Effector memory CD8-positive, alpha-beta T cell (primary cell): ENCODE results near the gene SRGAP2C.
"Not testable (repeated sequence)": the region's sequence is repeated elsewhere in the genome, so short reads cannot be mapped to it uniquely, and the experiment has no call there.

Source experiments
- ATAC-seq: fragments of 150-1000 bp; cut with Tn5 transposase; replicated peaks from 2 replicates; pipeline ENCODE4 v1.10.0; 2021; ENCODE audit warnings: mild to moderate bottlenecking, moderate library complexity
- DNase-seq, 3 experiments: peaks; one replicate each; pipeline ENCODE4 v3.0.0; 2021
- H3K27ac Mint-ChIP-seq, 2 donors: one replicate each; pipeline ENCODE4 v1.8.0; 2022; ENCODE audit warnings: mild to moderate bottlenecking in 2 of 2, mixed read lengths in 2 of 2, moderate library complexity in 2 of 2
- H3K27me3 Mint-ChIP-seq, 2 donors: one replicate each; pipeline ENCODE4 v1.8.0; 2022; ENCODE audit warnings: mixed read lengths in 2 of 2
- H3K36me3 Mint-ChIP-seq: one replicate; pipeline ENCODE4 v1.8.0; 2022; ENCODE audit warnings: mild to moderate bottlenecking, moderate library complexity, mixed read lengths; ENCODE audit not compliant: insufficient read depth
- H3K4me1 Mint-ChIP-seq, 2 donors: one replicate each; pipeline ENCODE4 v1.8.0; 2022; ENCODE audit warnings: low read depth in 2 of 2, mixed read lengths in 2 of 2
- H3K4me3 Mint-ChIP-seq, 2 donors: one replicate each; pipeline ENCODE4 v1.8.0; 2022; ENCODE audit warnings: mild to moderate bottlenecking in 2 of 2, mixed read lengths in 2 of 2, moderate library complexity in 2 of 2
- H3K9me3 Mint-ChIP-seq, 2 donors: one replicate each; pipeline ENCODE4 v1.8.0; 2022; ENCODE audit warnings: mixed read lengths in 2 of 2

The SRGAP2C gene

GRCh38 chr1:121413821-121414220, 229.0 kb downstream of the SRGAP2C start:
- Mint-ChIP-seq H3K9me3 (no peaks in the 10 kb centered on the region), H3K27me3 (peaks cover 0 to 13% of the 10 kb centered on the region in 2 donors), H3K4me1 (peaks cover 0 to 2% of the 10 kb centered on the region in 2 donors), H3K27ac (no peak overlapping the region), H3K36me3 (no peaks in the 10 kb centered on the region), H3K4me3 (no peak overlapping the region)
- no peak for DNase-seq
- ATAC-seq: no peak

DNA sequence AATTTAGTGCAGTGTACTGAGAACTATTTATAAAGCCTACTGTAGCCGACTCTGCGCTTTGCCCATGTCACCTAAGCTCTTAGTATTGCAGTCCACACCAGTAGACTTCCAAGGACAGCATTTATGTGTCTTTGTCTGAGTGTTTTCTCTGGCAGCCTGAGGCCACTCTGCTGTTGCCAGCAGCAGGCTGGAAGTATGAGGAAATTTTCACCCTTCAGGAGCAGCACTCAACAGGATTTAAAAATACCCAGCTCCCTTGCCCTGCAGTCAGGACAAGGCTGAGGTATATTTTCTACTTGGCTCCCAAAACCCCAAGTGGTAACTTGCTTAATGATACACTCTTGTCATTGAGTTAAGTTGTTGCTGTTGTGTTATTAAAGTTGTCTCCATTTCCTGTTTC, 230.1 kb downstream of the SRGAP2C start:
- peaks cover 0 to 20% of the 10 kb centered on the region in 2 donors for H3K27me3 Mint-ChIP-seq
- H3K4me3 Mint-ChIP-seq: no peak overlapping the region
- DNase-seq (no peak), ATAC-seq (no peak)
- no peaks in the 10 kb centered on the region for H3K36me3 Mint-ChIP-seq
- H3K4me1 Mint-ChIP-seq: peaks cover 0 to 2% of the 10 kb centered on the region in 2 donors
- H3K9me3 Mint-ChIP-seq: no peaks in the 10 kb centered on the region
- H3K27ac Mint-ChIP-seq: no peak overlapping the region

- H3K9me3 Mint-ChIP-seq: no peaks in the 10 kb centered on the region
- H3K36me3 Mint-ChIP-seq: no peaks in the 10 kb centered on the region
- ATAC-seq (no peak), DNase-seq (no peak)
- no peak overlapping the region for H3K27ac Mint-ChIP-seq
- peaks cover 0 to 25% of the 10 kb centered on the region in 2 donors for H3K27me3 Mint-ChIP-seq
- H3K4me1 Mint-ChIP-seq: peaks cover 0 to 2% of the 10 kb centered on the region in 2 donors
- no peak overlapping the region for H3K4me3 Mint-ChIP-seq
These were observed 232.6 kb downstream of the SRGAP2C start for GRCh38 chr1:121417325-121417923.

- Mint-ChIP-seq H3K9me3 (no peaks in the 10 kb centered on the region), H3K4me1 (peaks cover 0 to 2% of the 10 kb centered on the region in 2 donors), H3K4me3 (no peak overlapping the region), H3K36me3 (no peaks in the 10 kb centered on the region), H3K27me3 (peaks cover 9 to 22% of the 10 kb centered on the region in 2 donors), H3K27ac (no peak overlapping the region)
- DNase-seq (no peak), ATAC-seq (no peak)
These were observed 233.7 kb downstream of the SRGAP2C start for GRCh38 chr1:121418369-121419049.

DNA sequence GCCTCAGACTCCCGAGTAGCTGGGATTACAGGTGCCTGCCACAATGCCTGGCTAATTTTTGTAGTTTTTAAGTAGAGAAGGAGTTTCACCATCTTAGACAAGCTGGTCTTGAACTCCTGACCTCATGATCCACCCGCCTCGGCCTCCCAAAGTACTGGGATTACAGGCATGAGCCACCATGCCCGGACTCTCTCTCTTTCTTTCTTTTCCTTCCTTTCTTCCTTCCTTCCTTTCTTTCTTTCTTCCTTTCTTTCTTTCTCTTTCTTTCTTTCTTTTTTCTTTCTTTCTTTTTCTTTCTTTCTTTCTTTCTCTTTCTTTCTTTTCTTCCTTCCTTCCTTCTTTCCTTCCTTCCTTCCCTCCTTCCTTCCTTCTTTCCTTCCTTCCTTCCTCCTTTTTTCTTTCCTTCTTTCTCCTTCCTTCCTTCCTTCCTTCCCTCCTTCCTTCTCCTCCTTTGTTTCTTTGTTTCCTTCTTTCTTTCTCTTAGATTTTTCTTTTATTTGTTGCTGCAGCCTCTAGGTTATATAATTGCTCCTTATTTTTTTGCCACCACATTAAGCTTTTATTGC, 234.4 kb downstream of the SRGAP2C start:
- H3K27ac Mint-ChIP-seq, DNase-seq, H3K4me3 Mint-ChIP-seq, ATAC-seq, H3K9me3 Mint-ChIP-seq, H3K4me1 Mint-ChIP-seq, H3K36me3 Mint-ChIP-seq: not testable (repeated sequence)
- peaks cover 13 to 22% of the 10 kb centered on the region in 2 donors for H3K27me3 Mint-ChIP-seq

DNA sequence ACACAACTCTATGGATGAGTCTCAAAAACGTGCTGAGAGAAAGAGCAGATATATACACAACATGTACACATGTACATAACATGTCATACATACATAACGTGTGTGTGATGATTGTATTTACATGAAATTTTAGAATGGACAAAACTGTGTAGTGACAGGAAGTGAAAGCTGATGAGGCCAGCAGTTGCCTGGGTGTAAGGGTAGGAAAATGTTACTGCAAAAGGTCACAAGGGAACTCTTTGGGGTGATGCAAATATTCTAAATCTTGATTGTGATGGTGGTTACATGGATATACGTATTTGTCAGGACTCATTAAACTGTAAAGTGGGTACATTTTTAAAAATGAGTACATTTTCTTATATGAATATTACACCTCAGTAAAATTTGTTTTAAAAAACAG, 236.7 kb downstream of the SRGAP2C start:
- not testable (repeated sequence) for H3K4me1 Mint-ChIP-seq, H3K27ac Mint-ChIP-seq, ATAC-seq, DNase-seq, H3K4me3 Mint-ChIP-seq, H3K9me3 Mint-ChIP-seq, H3K36me3 Mint-ChIP-seq
- peaks cover 13 to 22% of the 10 kb centered on the region in 2 donors for H3K27me3 Mint-ChIP-seq

GRCh38 chr1:121423956-121424355, 239.2 kb downstream of the SRGAP2C start:
- H3K27ac Mint-ChIP-seq, H3K36me3 Mint-ChIP-seq, ATAC-seq, H3K9me3 Mint-ChIP-seq, DNase-seq, H3K4me3 Mint-ChIP-seq, H3K4me1 Mint-ChIP-seq: not testable (repeated sequence)
- peaks cover 13 to 17% of the 10 kb centered on the region in 2 donors for H3K27me3 Mint-ChIP-seq

GRCh38 chr1:121433517-121433916, 248.7 kb downstream of the SRGAP2C start:
- H3K9me3 Mint-ChIP-seq, H3K4me1 Mint-ChIP-seq, ATAC-seq, H3K4me3 Mint-ChIP-seq, DNase-seq, H3K27ac Mint-ChIP-seq, H3K36me3 Mint-ChIP-seq: not testable (repeated sequence)
- peaks cover 27 to 33% of the 10 kb centered on the region in 2 donors for H3K27me3 Mint-ChIP-seq

DNA sequence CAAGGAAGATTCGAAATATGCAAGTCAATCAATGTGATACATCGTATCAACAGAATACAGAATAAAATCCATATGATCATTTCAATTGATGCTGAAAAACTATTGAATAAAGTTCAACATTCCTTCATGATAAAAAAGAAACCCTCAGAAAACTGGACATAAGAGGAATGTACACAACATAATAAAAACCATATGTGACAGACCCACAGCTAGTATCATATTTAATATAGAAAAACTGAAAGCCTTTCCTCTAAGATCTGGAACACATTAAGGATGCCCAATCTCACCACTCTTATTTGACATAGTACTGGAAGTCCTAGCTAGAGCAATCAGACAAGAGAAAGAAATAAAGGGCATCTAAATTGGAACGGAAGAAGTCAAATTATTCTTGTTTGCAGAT, 254.1 kb downstream of the SRGAP2C start:
- H3K4me1 Mint-ChIP-seq, H3K36me3 Mint-ChIP-seq, H3K4me3 Mint-ChIP-seq, H3K27ac Mint-ChIP-seq, ATAC-seq, DNase-seq, H3K9me3 Mint-ChIP-seq: not testable (repeated sequence)
- peaks cover 6 to 13% of the 10 kb centered on the region in 2 donors for H3K27me3 Mint-ChIP-seq

GRCh38 chr1:121440993-121441392, 256.2 kb downstream of the SRGAP2C start:
- DNase-seq (no peak), ATAC-seq (no peak)
- Mint-ChIP-seq H3K4me3 (no peak overlapping the region), H3K27ac (no peak overlapping the region), H3K9me3 (no peaks in the 10 kb centered on the region), H3K4me1 (peaks cover 3 to 5% of the 10 kb centered on the region in 2 donors), H3K27me3 (peaks cover 0 to under 1% of the 10 kb centered on the region in 2 donors), H3K36me3 (no peaks in the 10 kb centered on the region)
